ENCODE data around the gene DNAJB13.
"Not testable (repeated sequence)": the region's sequence is repeated elsewhere in the genome, so short reads cannot be mapped to it uniquely, and the experiment has no call there.

Gene DNAJB13, protein sequence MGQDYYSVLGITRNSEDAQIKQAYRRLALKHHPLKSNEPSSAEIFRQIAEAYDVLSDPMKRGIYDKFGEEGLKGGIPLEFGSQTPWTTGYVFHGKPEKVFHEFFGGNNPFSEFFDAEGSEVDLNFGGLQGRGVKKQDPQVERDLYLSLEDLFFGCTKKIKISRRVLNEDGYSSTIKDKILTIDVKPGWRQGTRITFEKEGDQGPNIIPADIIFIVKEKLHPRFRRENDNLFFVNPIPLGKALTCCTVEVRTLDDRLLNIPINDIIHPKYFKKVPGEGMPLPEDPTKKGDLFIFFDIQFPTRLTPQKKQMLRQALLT

DNA sequence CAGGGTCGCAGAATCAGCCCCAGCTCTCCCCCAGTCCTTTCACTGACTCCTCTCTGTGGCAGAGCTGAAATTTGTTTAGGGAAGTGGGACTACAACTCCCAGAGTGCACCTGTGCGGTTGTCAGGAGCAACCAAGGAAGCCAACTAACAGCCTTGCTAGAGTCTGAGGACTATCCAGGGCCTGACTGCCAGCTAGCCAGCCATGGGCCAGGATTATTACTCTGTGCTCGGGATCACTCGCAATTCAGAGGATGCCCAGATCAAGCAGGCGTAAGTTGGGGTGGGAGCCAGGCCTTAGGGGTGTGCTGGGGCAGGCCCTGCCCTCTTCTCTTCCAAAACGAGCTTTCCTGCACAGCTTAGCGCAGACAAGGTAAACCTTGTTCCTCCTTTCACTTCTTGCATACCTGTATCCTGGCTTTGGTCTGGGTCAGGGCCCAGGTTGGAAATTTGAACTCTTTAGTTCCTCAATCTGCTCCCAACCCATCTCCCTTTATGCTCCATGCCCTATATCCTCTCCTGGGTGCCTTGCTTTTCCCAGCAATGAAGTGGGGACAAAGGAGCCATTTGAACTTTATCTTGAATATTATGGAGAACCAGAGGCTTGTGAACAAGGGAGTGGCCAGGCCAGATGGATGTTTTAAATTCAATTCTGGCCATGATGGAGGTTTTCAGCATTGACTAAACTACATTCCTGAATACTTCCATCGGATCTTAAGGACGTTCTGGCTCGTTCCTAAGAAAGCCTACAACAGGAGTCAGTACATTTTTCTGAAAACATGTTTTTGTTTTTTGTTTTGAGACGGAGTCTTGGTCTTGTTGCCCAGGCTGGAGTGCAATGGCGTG lies at the start of gene DNAJB13:
DNAJB13 (plus strand) TSS at position 158 of the 842 bp plus-strand sequence; CDS start at position 202, 44 bp downstream.
- DNase-seq: no peak

DNA sequence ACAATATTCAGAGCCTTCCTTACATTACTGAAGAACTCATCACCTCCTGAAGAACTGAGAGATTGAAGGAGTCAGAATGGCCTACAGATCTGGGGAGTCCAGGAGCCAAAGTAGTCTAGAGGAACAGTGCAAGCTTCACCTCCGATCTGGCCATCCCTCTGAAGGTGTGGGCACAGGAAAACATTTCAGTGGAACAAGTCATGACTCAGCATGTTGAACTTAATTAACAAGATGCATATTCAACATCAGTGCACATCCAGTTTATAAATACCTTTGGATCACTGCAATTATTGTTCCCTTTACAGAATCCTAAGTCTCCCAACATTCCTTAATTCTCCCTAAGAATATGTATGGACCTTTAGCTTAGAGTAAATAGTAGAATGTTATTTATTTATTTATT lies 48.5 kb upstream of the DNAJB13 start:
- DNase-seq: no peak

DNA sequence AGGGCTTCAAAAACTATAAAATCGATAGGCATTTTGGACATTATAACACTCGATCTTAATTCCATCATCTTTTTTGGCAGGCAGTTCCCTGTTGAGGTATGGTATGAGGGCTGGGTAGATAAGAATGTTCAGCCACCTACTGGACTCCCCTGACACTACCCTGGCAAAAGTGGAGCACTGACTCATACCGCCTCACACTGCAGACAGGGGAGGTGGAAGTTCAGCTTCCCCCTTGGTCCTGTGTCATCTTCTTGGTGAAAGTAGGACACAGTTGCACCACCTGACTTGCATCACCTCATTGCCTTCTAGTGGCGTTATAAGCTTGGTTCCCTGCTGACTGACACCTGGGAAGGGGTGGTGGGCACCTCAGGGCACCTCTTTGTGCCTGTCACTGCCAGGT lies 43.6 kb upstream of the DNAJB13 start:
- DNase-seq: no peak

DNA sequence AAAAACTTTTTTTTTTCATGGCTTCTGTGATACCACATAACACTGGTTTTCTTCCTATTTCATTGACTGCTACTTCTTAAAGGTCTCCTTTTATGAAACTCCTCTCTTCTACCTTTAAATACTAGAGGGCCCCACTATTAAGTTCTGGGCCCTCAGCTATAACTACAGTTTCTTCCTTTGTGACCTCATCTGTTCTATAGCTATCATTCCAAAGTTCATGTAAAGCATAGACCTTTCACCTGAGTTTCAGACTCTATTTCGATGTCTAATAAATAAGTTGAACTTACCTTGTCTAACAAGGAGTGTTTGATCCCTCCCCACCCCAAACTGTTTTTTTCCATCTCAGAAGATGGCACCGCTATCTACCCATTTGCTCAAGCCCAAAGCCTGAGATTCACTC lies 38.8 kb upstream of the DNAJB13 start:
- no peak for DNase-seq

DNA sequence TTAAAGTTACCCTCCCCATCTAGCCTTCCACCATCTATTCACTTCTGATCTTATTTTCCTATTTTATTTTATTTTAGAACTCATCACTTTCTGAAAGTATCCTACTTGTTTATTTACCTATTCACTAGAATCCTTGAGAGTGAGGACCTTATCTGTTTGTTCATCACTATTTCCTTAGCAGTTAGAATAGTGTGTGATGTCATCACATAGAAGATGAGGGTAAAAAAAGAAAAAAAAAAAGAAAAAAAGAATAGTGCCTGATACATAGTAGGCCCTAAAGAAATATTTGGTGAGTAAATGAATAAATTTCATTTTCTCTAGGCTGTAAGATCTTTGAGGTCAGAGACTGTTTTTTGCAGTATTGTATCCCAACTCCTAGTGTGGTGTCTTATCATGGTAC lies 37.4 kb upstream of the DNAJB13 start:
- DNase-seq: no peak

DNA sequence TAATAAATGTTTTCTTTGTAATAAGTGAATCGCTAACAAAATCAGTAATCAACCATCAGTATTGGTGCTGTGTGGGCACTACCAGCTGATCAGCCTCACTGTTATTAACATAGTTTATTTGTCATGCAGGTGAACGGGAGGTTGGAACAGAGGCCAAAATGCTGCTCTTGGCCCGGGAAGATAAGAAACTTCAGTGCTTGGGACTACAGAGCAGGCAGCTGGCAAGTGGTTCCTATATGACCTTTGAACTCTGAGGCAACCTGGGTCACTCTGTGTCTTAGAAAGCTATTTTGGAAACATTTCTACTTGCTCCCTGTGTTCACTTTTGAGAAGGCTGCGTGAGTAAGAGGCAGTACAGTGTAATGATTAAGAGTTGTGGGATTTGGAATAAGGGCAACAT lies 36.5 kb upstream of the DNAJB13 start:
- DNase-seq: no peak

DNA sequence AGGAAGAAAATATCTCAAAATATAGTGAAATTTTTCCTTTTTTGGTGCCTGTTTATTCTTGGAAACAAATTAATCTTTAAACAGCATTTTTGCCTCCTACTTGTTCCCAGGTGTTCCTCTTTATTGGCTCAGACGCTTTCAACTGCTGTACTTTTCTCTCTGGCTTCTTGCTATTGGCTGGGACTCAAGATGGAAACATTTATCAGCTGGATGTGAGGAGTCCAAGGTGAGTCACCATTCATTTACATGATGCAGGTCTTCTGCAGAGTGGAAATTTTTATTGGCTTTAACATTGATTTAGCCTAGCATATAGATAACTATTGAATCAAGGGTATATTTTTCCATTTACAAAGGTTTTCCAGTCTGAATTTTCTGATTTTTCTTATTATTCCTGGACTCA lies 34.4 kb upstream of the DNAJB13 start:
- no peak for DNase-seq

DNA sequence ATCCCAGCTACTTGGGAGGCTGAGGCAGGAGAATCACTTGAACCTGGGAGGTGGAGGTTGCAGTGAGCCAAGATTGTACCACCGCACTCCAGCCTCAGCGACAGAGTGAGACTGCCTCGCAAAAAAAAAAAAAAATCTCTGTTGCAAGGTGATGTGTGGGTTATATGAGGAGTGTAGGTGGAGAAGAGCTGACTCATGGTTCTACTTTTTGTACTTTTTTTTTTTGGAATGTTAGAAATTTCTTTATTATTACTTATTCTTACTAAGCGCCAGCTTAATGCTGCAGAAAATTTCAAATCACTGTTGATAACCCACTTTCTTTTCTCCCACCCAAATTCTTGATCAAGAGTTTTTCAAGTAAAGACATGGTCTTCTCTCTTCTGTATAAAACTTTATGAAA lies 29.6 kb upstream of the DNAJB13 start:
- no peak for DNase-seq

DNA sequence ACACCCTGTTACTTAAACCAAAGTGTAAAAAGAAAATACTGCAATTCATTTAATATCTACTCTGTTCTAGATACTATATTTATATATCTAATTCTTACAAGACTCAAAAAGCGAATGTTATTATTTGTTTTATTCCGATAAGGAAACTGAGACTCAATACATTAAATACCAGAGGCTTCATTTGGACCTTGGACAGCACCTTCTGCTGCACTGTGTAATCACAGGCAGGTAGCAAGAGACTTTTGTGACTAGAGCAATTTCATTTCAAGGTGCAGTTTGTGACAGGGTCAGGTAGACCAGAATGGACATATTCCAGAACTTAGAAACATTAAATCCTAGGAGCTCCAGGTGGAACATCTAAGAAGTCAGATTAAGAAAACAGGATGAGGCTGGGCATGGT lies 21.4 kb upstream of the DNAJB13 start:
- DNase-seq: no peak

DNA sequence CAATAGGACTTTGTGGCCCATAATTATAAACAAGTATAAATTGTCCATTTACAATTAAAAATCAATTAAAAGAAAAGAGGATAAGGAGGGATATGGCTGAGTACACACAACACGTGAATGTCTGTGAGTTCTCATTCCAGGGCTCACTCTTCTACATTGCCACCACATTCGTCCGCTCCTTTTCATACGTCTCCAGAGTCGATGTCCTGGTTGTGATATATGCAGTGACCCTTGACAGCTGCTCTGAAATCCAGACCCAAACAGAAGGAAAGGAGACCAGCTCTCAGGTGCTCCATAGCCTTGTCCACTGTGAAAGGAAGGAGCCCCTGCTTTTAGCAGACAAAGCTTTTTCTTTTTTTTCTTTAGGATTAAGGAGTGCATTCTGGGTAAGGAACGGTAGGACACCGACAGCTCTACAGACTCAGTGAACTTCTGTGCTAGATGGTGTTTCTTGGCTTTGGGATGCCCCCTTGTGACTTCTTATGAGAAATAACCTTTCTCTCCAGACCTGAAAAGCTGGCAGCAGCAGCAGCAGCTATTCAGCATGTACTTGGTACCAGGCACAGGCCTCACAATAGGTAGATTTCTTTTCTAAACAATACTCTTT lies 19.7 kb upstream of the DNAJB13 start:
- no peak for DNase-seq

DNA sequence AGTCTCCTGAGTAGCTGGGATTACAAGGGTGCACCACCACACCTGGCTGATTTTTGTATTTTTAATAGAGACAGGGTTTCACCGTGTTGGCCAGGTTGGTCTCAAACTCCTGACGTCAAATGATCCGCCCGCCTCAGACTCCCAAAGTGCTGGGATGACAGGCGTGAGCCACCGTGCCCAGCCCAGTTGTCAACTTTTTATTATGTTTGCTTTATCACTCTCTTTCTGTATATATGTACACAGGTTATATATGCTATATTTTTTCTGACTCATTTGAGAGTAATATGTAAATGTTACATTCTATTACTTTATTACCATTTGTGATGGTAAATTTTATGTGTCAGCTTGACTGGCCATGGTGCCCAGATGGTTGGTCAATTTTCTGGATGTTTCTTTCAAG lies 18.9 kb upstream of the DNAJB13 start:
- DNase-seq: no peak

DNA sequence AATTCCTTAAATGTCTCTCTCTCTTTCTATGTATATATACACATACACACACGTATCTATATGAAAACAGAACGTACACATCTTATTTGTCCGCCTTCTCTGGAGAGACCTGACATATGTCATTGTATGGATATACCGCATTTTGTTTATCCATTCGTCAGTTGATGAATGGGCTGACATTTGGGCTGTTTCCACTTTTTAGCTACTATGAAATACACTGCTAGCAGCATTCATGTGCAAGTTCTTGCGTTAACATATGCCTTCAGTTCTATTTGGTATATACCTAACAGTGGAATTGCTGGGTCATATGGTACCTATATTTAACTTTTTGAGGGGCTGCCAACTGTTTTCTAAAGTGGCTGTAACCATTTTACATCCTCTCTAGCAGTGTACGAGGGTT lies 18.0 kb upstream of the DNAJB13 start:
- no peak for DNase-seq

DNA sequence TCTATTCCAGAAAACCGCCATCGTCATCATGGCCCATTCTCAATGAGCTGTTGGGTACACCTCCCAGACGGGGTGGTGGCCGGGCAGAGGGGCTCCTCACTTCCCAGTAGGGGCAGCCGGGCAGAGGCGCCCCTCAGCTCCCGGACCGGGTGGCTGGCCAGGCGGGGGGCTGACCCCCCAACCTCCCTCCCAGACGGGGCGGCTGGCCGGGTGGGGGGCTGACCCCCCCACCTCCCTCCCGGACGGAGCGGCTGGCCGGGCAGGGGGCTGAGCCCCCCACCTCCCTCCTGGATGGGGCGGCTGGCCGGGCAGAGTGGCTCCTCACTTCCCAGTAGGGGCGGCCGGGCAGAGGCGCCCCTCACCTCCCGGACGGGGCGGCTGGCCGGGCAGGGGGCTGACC lies 14.8 kb upstream of the DNAJB13 start:
- not testable (repeated sequence) for DNase-seq

DNA sequence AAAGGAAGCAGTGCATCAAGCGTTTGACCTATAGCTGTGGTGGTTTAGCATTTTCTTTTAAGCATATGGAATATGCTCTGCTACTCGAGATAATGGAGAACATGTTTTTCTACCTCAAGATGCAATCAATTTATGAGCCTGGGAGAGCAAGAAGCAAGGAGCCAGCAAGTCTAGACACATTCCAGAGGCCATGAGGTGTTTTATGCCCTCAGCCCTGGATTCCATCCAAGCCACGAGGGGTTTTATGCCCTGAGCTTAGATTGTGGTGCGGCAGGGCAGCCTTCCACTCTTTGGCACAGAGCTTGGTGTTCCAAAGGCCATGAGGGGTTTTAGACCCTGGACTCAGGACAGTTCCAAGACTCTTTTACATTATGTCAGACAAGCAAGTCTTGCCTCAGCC lies 11.7 kb upstream of the DNAJB13 start:
- DNase-seq: no peak

DNA sequence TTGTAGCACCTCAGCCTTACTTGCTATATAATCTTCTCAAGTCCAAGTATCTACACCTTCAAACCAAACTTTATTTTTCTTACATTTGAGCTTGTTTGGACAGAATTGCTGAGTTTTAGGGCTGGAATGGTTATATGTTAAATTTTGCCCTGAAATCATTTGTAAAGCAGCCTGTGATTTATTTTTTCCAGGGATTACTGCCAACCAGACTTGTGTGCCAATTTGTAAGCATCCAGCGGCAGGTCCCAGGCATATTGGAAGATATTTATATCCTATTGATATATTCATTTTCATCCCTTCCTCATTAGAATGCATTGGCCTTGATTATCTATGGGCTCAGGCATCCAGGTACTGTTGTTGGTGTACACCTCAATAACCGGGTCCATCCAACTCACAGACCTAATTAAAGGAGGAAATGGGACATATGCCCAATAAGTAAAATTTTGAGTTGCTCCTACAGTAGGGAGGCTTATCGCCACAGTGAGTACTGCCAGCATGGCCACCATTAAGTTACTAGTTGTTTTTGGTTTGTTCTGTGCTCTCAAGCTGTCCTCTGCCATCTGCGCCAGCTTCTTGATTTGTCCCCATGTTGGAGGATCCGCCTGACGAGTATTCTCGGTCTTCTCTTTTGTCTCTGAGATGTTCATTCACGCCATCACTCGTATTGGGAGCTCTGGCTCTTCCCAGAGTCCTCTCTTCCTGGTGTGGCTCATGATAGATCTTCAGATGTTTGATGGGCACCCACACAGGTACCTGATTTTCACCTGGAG lies 9.8 kb upstream of the DNAJB13 start:
- no peak for DNase-seq

DNA sequence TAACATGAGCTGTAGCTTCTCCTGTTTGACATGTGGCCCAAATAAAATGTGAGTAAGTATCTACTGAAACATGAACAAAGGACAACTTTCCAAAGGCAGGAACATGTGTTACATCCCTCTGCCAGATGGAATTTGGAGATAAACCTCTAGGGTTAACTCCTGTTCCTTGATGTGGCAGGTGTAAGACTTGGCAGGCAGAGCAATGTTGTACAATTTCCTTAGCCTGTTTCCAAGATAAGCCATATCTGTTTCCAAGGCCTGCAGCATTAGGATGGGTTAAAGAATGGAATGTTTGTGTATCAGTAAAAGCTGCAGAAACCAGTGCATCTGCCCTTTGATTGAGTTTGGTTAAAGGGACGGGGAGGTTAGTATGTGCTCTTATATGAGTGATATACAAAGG lies 8.8 kb upstream of the DNAJB13 start:
- no peak for DNase-seq

DNA sequence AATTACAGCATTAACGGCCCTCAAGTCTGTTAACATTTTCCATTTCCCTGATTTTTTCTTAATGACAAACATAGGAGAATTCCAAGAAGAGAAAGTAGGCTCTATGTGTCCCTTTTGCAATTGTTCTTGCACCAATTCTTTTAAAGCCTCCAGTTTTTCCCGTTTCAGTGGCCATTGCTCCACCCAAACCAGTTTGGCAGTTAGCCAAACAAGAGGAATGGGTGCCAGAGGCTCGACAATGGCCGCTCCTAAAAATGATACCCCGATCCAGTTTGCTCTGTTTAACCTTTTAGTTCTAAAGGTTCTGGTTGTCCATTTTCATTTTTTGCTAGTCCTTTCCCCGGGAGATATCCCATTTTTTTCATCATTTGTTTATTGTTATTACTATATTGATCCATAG lies 6.7 kb upstream of the DNAJB13 start:
- no peak for DNase-seq

DNA sequence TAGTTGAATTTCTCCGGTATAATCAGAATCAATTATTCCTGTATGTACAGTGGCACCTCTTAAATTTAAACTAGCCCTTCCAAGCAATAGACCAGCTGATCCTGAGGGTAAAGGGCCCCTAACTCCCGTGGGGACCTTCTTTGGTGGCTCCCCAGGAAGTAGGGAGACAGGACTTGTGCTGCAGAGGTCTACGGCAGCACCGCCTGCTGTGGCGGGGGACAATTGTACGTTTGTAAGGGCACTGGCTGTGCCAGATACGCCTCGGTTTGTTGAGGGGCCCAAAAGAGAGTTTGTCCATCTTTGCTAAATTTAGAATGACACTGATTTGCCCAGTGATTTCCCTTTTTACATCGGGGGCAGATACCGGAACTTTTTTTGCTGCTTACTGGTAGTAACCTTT lies 5.9 kb upstream of the DNAJB13 start:
- DNase-seq: no peak

DNA sequence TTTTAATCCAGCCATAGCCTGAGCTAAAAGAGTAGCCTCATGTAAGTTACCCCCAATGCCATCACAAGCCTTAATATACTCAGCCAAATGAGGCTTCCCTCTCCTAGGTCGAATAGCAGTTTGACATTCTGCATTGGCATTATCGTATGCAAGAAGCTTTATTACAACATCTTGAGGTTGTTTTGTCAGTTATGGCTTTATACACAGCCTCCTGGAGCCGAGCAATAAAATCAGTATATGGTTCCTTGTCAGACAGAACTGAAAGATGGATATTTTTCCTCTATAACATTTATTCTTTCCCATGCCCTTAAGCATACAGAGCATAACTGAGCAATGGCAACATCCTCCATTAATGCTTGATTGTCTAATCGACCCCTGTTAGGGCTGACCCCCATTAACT lies 5.4 kb upstream of the DNAJB13 start:
- DNase-seq: no peak

DNA sequence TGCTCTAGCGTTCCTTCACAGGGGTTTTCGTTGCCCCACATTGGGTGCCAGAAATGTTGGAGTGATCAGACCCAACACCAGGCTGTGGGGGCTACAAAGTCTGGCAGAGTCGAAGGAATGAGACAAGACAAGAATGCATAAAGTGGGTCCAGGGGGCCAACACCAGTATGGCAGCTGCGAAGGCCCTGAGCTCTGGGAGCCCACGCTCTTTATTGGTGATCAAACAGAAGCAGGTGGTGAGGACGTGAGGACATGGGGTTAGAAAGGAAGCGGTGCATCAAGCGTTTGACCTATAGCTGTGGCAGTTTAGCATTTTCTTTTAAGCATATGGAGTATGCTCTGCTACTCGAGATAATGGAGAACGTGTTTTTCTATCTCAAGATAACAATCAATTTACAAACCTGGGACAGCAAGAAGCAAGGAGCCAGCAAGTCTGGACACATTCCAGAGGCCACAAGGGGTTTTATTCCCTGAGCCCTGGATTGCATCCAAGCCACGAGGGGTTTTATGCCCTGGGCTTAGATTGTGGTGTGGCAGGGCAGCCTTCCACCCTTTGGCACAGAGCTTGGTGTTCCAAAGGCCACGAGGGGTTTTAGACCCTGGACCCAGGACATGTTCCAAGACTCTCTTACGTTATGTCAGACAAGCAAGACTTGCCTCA lies 3.9 kb upstream of the DNAJB13 start:
- DNase-seq: peak; percentile 22

DNA sequence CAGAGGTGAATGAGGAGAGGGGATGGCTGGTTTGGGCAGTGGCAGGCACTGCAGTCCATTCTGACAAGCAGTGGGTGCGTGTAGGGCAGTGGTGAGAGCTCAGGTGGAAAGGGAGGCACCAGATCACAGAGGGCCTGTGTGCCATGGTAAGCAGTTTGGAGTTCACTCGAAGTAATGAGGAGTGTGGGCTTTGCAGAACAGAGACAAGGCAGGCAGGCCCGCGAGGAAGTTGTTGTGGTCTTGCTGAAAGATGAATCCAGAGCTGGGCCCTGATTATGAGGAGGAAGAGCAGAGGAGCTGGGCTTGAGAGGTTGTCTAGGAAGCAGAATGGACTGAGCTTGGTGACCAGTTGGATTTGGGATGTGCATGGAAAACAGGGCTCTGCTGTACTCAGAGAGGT lies 1.6 kb upstream of the DNAJB13 start:
- DNase-seq: no peak

DNA sequence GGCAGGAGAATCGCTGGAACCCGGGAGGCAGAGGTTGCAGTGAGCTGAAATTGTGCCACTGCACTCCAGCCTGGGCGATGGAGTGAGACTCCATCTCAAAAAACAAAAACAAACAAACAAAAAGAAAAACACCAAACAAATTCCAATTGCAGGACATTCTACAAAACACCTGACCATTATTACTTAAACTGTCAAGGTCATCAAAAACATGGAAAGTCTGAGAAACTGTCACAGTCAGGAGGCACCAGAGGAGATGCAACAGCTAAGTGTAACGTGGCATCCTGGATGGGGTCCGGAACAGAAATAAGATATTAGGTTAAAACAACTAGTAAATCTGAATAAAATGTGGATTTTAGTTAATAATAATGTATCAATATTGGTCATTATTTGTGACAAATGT lies 914 bp upstream of the DNAJB13 start:
- DNase-seq: no peak

DNA sequence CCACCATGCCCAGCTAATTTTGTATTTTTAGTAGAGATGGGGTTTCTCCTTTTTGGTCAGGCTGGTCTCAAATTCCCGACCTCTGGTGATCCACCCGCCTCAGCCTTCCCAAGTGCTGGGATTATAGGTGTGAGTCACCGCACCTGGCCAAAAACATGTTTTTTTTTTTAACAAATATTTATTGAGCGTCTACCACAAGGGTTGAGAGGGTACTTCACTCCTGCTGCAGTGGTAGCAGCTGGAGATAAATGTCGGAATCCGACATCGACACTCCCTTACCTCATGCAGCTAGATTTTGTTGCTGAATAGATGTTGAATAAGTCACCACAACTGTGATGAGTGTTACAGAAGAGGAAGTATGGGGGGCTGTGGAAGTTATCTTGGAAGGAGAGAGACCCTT lies 971 bp downstream of the DNAJB13 start:
- DNase-seq: no peak

Data from activated CD8-positive, alpha-beta memory T cell treated with anti-CD3 and anti-CD28 coated beads, Interleukin-2, amount 50 U/mL, for 48 hours (primary cell).